ENCODE results near the gene GLYATL3. TPM values are rescaled to one million over a fixed set of nuclear protein-coding genes. Genes with fewer than 3 reads are reported as not detected.

The GLYATL3 gene
- total RNA-seq, 1 donor from 2014 or later: not detected

GRCh38 chr6:49517919-49518318, 18.2 kb downstream of the GLYATL3 start:
- H3K4me3 Mint-ChIP-seq (ENCODE audit: low read depth): no peak overlapping the region
- no peak for DNase-seq (ENCODE audit: low spot score)
- H3K4me1 Mint-ChIP-seq (ENCODE audit: low read depth): no peaks in the 10 kb centered on the region
- H3K27ac Mint-ChIP-seq: no peak overlapping the region
- intact Hi-C loops (cut with micrococcal nuclease): no loop called here
- H3K36me3 Mint-ChIP-seq (ENCODE audit: low read depth): no peaks in the 10 kb centered on the region
- H3K27me3 Mint-ChIP-seq (ENCODE audit: low read depth): peaks cover 3% of the 10 kb centered on the region
- H3K9me3 Mint-ChIP-seq: no peaks in the 10 kb centered on the region

GRCh38 chr6:49519660-49520059, 19.9 kb downstream of the GLYATL3 start:
- no peaks in the 10 kb centered on the region for H3K27me3 Mint-ChIP-seq (ENCODE audit: low read depth)

GRCh38 chr6:49522710-49523593, 23.2 kb downstream of the GLYATL3 start:
- intact Hi-C loops (cut with micrococcal nuclease): no loop called here
- H3K27me3 Mint-ChIP-seq (ENCODE audit: low read depth): no peaks in the 10 kb centered on the region
- no peak for DNase-seq (ENCODE audit: low spot score)

More at GRCh38 chr6:49519660-49520059, 19.9 kb downstream of the GLYATL3 start:
- Mint-ChIP-seq H3K9me3 (no peaks in the 10 kb centered on the region), H3K27ac (no peak overlapping the region), H3K4me3 (ENCODE audit: low read depth) (no peak overlapping the region), H3K36me3 (ENCODE audit: low read depth) (no peaks in the 10 kb centered on the region), H3K4me1 (ENCODE audit: low read depth) (no peaks in the 10 kb centered on the region)
- intact Hi-C loops (cut with micrococcal nuclease): no loop called here
- DNase-seq (ENCODE audit: low spot score): no peak

GRCh38 chr6:49523901-49524300, 24.2 kb downstream of the GLYATL3 start:
- intact Hi-C loops (cut with micrococcal nuclease): no loop called here
- H3K9me3 Mint-ChIP-seq: no peaks in the 10 kb centered on the region
- H3K4me3 Mint-ChIP-seq (ENCODE audit: low read depth): no peak overlapping the region
- DNase-seq (ENCODE audit: low spot score): no peak
- H3K27me3 Mint-ChIP-seq (ENCODE audit: low read depth): no peaks in the 10 kb centered on the region
- H3K4me1 Mint-ChIP-seq (ENCODE audit: low read depth): no peaks in the 10 kb centered on the region
- no peaks in the 10 kb centered on the region for H3K36me3 Mint-ChIP-seq (ENCODE audit: low read depth)
- H3K27ac Mint-ChIP-seq: no peak overlapping the region

More at GRCh38 chr6:49522710-49523593, 23.2 kb downstream of the GLYATL3 start:
- Mint-ChIP-seq H3K4me3 (ENCODE audit: low read depth) (no peak overlapping the region), H3K27ac (no peak overlapping the region), H3K9me3 (no peaks in the 10 kb centered on the region), H3K4me1 (ENCODE audit: low read depth) (no peaks in the 10 kb centered on the region), H3K36me3 (ENCODE audit: low read depth) (no peaks in the 10 kb centered on the region)

GRCh38 chr6:49524541-49524940, 24.8 kb downstream of the GLYATL3 start:
- no peaks in the 10 kb centered on the region for H3K4me1 Mint-ChIP-seq (ENCODE audit: low read depth)
- no peak overlapping the region for H3K4me3 Mint-ChIP-seq (ENCODE audit: low read depth)
- intact Hi-C loops (cut with micrococcal nuclease): no loop called here
- H3K36me3 Mint-ChIP-seq (ENCODE audit: low read depth): no peaks in the 10 kb centered on the region
- DNase-seq (ENCODE audit: low spot score): no peak
- H3K9me3 Mint-ChIP-seq: no peaks in the 10 kb centered on the region
- H3K27me3 Mint-ChIP-seq (ENCODE audit: low read depth): no peaks in the 10 kb centered on the region
- no peak overlapping the region for H3K27ac Mint-ChIP-seq

- H3K4me3 Mint-ChIP-seq (ENCODE audit: low read depth): no peak overlapping the region
- no peaks in the 10 kb centered on the region for H3K36me3 Mint-ChIP-seq (ENCODE audit: low read depth)
- no peaks in the 10 kb centered on the region for H3K4me1 Mint-ChIP-seq (ENCODE audit: low read depth)
- H3K27me3 Mint-ChIP-seq (ENCODE audit: low read depth): peaks cover 2% of the 10 kb centered on the region
- intact Hi-C loops (cut with micrococcal nuclease): no loop called here
- no peak overlapping the region for H3K27ac Mint-ChIP-seq
- DNase-seq (ENCODE audit: low spot score): no peak
- H3K9me3 Mint-ChIP-seq: no peaks in the 10 kb centered on the region
Measured at GRCh38 chr6:49526598-49526997, 26.9 kb downstream of the GLYATL3 start.

- no peaks in the 10 kb centered on the region for H3K4me1 Mint-ChIP-seq (ENCODE audit: low read depth)
Measured at GRCh38 chr6:49527320-49527719, 27.6 kb downstream of the GLYATL3 start.

GRCh38 chr6:49528571-49528970, 28.8 kb downstream of the GLYATL3 start:
- no peak overlapping the region for H3K27ac Mint-ChIP-seq
- H3K9me3 Mint-ChIP-seq: no peaks in the 10 kb centered on the region
- peaks cover 8% of the 10 kb centered on the region for H3K27me3 Mint-ChIP-seq (ENCODE audit: low read depth)
- no peaks in the 10 kb centered on the region for H3K36me3 Mint-ChIP-seq (ENCODE audit: low read depth)
- DNase-seq (ENCODE audit: low spot score): no peak
- no peaks in the 10 kb centered on the region for H3K4me1 Mint-ChIP-seq (ENCODE audit: low read depth)
- no peak overlapping the region for H3K4me3 Mint-ChIP-seq (ENCODE audit: low read depth)
- intact Hi-C loops (cut with micrococcal nuclease): no loop called here

More at GRCh38 chr6:49527320-49527719, 27.6 kb downstream of the GLYATL3 start:
- H3K36me3 Mint-ChIP-seq (ENCODE audit: low read depth): no peaks in the 10 kb centered on the region
- DNase-seq (ENCODE audit: low spot score): no peak
- intact Hi-C loops (cut with micrococcal nuclease): no loop called here
- H3K27me3 Mint-ChIP-seq (ENCODE audit: low read depth): peaks cover 8% of the 10 kb centered on the region
- no peak overlapping the region for H3K27ac Mint-ChIP-seq
- H3K9me3 Mint-ChIP-seq: no peaks in the 10 kb centered on the region
- no peak overlapping the region for H3K4me3 Mint-ChIP-seq (ENCODE audit: low read depth)

- Mint-ChIP-seq H3K4me1 (ENCODE audit: low read depth) (no peaks in the 10 kb centered on the region), H3K27ac (no peak overlapping the region), H3K4me3 (ENCODE audit: low read depth) (no peak overlapping the region), H3K9me3 (no peaks in the 10 kb centered on the region), H3K36me3 (ENCODE audit: low read depth) (no peaks in the 10 kb centered on the region), H3K27me3 (ENCODE audit: low read depth) (peaks cover 13% of the 10 kb centered on the region)
- DNase-seq (ENCODE audit: low spot score): no peak
- intact Hi-C loops (cut with micrococcal nuclease): no loop called here
Measured at GRCh38 chr6:49530141-49530776, 30.5 kb downstream of the GLYATL3 start.

- Mint-ChIP-seq H3K27me3 (ENCODE audit: low read depth) (peaks cover 13% of the 10 kb centered on the region), H3K9me3 (no peaks in the 10 kb centered on the region), H3K4me1 (ENCODE audit: low read depth) (no peaks in the 10 kb centered on the region), H3K4me3 (ENCODE audit: low read depth) (no peak overlapping the region), H3K36me3 (ENCODE audit: low read depth) (no peaks in the 10 kb centered on the region), H3K27ac (no peak overlapping the region)
- no peak for DNase-seq (ENCODE audit: low spot score)
- intact Hi-C loops (cut with micrococcal nuclease): loop anchor here (1.0 kb wide), 2 partner anchors 75 to 317 kb away; no protein-coding TSS in a partner anchor
Measured at GRCh38 chr6:49531774-49532569, 32.2 kb downstream of the GLYATL3 start.

GRCh38 chr6:49535795-49536194, 36.1 kb downstream of the GLYATL3 start:
- H3K9me3 Mint-ChIP-seq: no peaks in the 10 kb centered on the region
- no peak overlapping the region for H3K4me3 Mint-ChIP-seq (ENCODE audit: low read depth)

GRCh38 chr6:49539102-49539501, 39.4 kb downstream of the GLYATL3 start:
- H3K4me1 Mint-ChIP-seq (ENCODE audit: low read depth): peaks cover 1% of the 10 kb centered on the region
- H3K9me3 Mint-ChIP-seq: no peaks in the 10 kb centered on the region
- no peaks in the 10 kb centered on the region for H3K36me3 Mint-ChIP-seq (ENCODE audit: low read depth)
- H3K4me3 Mint-ChIP-seq (ENCODE audit: low read depth): no peak overlapping the region
- no peak for DNase-seq (ENCODE audit: low spot score)
- no peak overlapping the region for H3K27ac Mint-ChIP-seq
- peaks cover 6% of the 10 kb centered on the region for H3K27me3 Mint-ChIP-seq (ENCODE audit: low read depth)
- intact Hi-C loops (cut with micrococcal nuclease): no loop called here

More at GRCh38 chr6:49535795-49536194, 36.1 kb downstream of the GLYATL3 start:
- H3K36me3 Mint-ChIP-seq (ENCODE audit: low read depth): no peaks in the 10 kb centered on the region
- no peak for DNase-seq (ENCODE audit: low spot score)
- H3K27ac Mint-ChIP-seq: no peak overlapping the region
- intact Hi-C loops (cut with micrococcal nuclease): no loop called here
- H3K4me1 Mint-ChIP-seq (ENCODE audit: low read depth): no peaks in the 10 kb centered on the region
- H3K27me3 Mint-ChIP-seq (ENCODE audit: low read depth): peaks cover 13% of the 10 kb centered on the region
